IMR-90 (cell line): ENCODE data around the gene SMC6. TPM values are rescaled to one million over a fixed set of nuclear protein-coding genes. Genes with fewer than 3 reads are reported as not detected.

Source experiments
- ATAC-seq: fragments of 200-7000 bp; cut with Tn5 transposase; 2 replicates; pipeline ENCODE4 v1.9.1; 2020; ENCODE audit warnings: low read depth, mild to moderate bottlenecking, moderate library complexity
- BruUV-seq: library from RNA; stranded (reverse); fragments of 400-500 nt; replicated peaks from 2 replicates; lab custom pipeline; 2021; lab: Mats Ljungman, UMichigan
- CTCF ChIA-PET: fragments of 300-600 bp; formaldehyde crosslinking; extraction: SDS; loops from one replicate; lab custom pipeline; 2021; ENCODE audit warnings: antibody characterized with exemption; lab: Yijun Ruan, JAX
- POLR2A ChIA-PET: fragments of 300-600 bp; sonication (Branson Sonifier 250); formaldehyde crosslinking; loops from one replicate; lab custom pipeline; 2022; ENCODE audit warnings: antibody characterized with exemption; ENCODE audit not compliant: unreplicated experiment; lab: Charles Lee
- DNase-seq: peaks from one replicate; pipeline ENCODE4 v3.0.0; 2013
- H2AFZ ChIP-seq: replicated peaks from 2 replicates; pipeline ENCODE3; 2013; ENCODE audit warnings: low read length, mild to moderate bottlenecking; ENCODE audit not compliant: poor library complexity
- H2AK5ac ChIP-seq: 2 replicates; pipeline ENCODE4 v1.6.1; 2013; ENCODE audit warnings: low read depth, low read length, inconsistent platforms
- H2AK9ac ChIP-seq: replicated peaks from 2 replicates; pipeline ENCODE3; 2013; ENCODE audit warnings: mild to moderate bottlenecking, low read depth, low read length, moderate library complexity; ENCODE audit not compliant: poor library complexity
- H2BK120ac ChIP-seq: 2 replicates; pipeline ENCODE4 v1.6.1; 2013; ENCODE audit warnings: low read depth, low read length, inconsistent platforms
- H2BK15ac ChIP-seq: 3 replicates; pipeline ENCODE4 v1.6.1; 2013; ENCODE audit warnings: low read depth, low read length, inconsistent platforms
- H2BK20ac ChIP-seq: 2 replicates; pipeline ENCODE4 v1.6.1; 2013; ENCODE audit warnings: low read depth, mild to moderate bottlenecking, inconsistent platforms, low read length, moderate library complexity
- H2BK5ac ChIP-seq: 2 replicates; pipeline ENCODE4 v1.6.1; 2013; ENCODE audit warnings: mild to moderate bottlenecking, low read depth, low read length, inconsistent platforms; ENCODE audit not compliant: poor library complexity, severe bottlenecking
- H3K14ac ChIP-seq: replicated peaks from 2 replicates; pipeline ENCODE4 v1.6.1; 2013; ENCODE audit warnings: low read depth, low read length, inconsistent platforms
- H3K18ac ChIP-seq: 2 replicates; pipeline ENCODE4 v1.6.1; 2013; ENCODE audit warnings: low read depth, low read length, control low read depth
- H3K23ac ChIP-seq: 2 replicates; pipeline ENCODE4 v1.6.1; 2013; ENCODE audit warnings: low read depth, low read length, inconsistent platforms
- H3K27ac ChIP-seq: 2 replicates; pipeline ENCODE4 v1.5.1; 2013; ENCODE audit warnings: mild to moderate bottlenecking, control low read depth, low read length; ENCODE audit not compliant: insufficient read depth
- H3K27me3 ChIP-seq: 2 replicates; pipeline ENCODE4 v1.6.1; 2013; ENCODE audit warnings: low read length; ENCODE audit not compliant: control insufficient read depth, insufficient read depth
- H3K36me3 ChIP-seq: 2 replicates; pipeline ENCODE4 v1.6.1; 2013; ENCODE audit warnings: low read length, mixed read lengths; ENCODE audit not compliant: control insufficient read depth, insufficient read depth
- H3K4ac ChIP-seq: 2 replicates; pipeline ENCODE4 v1.6.1; 2013; ENCODE audit warnings: low read depth, low read length, inconsistent platforms
- H3K4me1 ChIP-seq: 2 replicates; pipeline ENCODE4 v1.6.1; 2013; ENCODE audit warnings: low read length, mixed read lengths; ENCODE audit not compliant: control insufficient read depth, insufficient read depth
- H3K4me2 ChIP-seq: 2 replicates; pipeline ENCODE4 v1.6.1; 2013; ENCODE audit warnings: low read depth, mild to moderate bottlenecking, control low read depth, low read length, moderate library complexity
- H3K4me3 ChIP-seq: 2 replicates; pipeline ENCODE4 v1.5.1; 2013; ENCODE audit warnings: low read depth, mild to moderate bottlenecking, control low read depth, low read length, moderate library complexity; ENCODE audit not compliant: insufficient read depth
- H3K56ac ChIP-seq: 2 replicates; pipeline ENCODE4 v1.6.1; 2013; ENCODE audit warnings: low read length, inconsistent platforms; ENCODE audit not compliant: insufficient read depth; ENCODE audit errors: extremely low read depth
- H3K79me1 ChIP-seq, 2 experiments: 2 replicates each; pipeline ENCODE4 v1.6.1; 2013; ENCODE audit warnings: low read length in 2 of 2, inconsistent platforms in 1 of 2, low read depth in 1 of 2
- H3K9ac ChIP-seq: 2 replicates; pipeline ENCODE4 v1.6.1; 2013; ENCODE audit warnings: low read depth, low read length, control low read depth
- H3K9me1 ChIP-seq: 2 replicates; pipeline ENCODE4 v1.6.1; 2013; ENCODE audit warnings: low read length, inconsistent platforms; ENCODE audit not compliant: insufficient read depth
- H3K9me3 ChIP-seq: 2 replicates; pipeline ENCODE4 v1.6.1; 2013; ENCODE audit warnings: low read length; ENCODE audit not compliant: control insufficient read depth, insufficient read depth
- H4K20me1 ChIP-seq: 2 replicates; pipeline ENCODE4 v1.6.1; 2013; ENCODE audit warnings: low read length, inconsistent platforms; ENCODE audit not compliant: insufficient read depth
- H4K5ac ChIP-seq: 2 replicates; pipeline ENCODE4 v1.6.1; 2013; ENCODE audit warnings: mild to moderate bottlenecking, low read depth, low read length, control low read depth
- H4K8ac ChIP-seq, 2 experiments: 2 replicates each; pipeline ENCODE4 v1.6.1; 2013; ENCODE audit warnings: low read depth in 2 of 2, low read length in 2 of 2, control low read depth in 1 of 2, inconsistent platforms in 1 of 2
- H4K91ac ChIP-seq: 2 replicates; pipeline ENCODE4 v1.6.1; 2013; ENCODE audit warnings: low read depth, low read length, inconsistent platforms; ENCODE audit not compliant: insufficient read depth
- BHLHE40 ChIP-seq: fragments of 150-350 bp; IDR thresholded peaks from 2 replicates; pipeline ENCODE4 v1.6.1; 2016; ENCODE audit warnings: mild to moderate bottlenecking, low read depth, low read length
- CHD1 ChIP-seq: IDR thresholded peaks from 2 replicates; pipeline ENCODE4 v1.6.1; 2012; ENCODE audit warnings: low read depth, low read length, improper control_type of control experiment
- FOS ChIP-seq: fragments of 150-350 bp; IDR thresholded peaks from 2 replicates; pipeline ENCODE4 v1.6.1; 2016; ENCODE audit warnings: low read depth, low read length
- MAFK ChIP-seq: IDR thresholded peaks from 2 replicates; pipeline ENCODE4 v1.6.1; 2012; ENCODE audit warnings: low read depth, low read length, improper control_type of control experiment
- MAZ ChIP-seq: IDR thresholded peaks from 2 replicates; pipeline ENCODE4 v1.6.1; 2012; ENCODE audit warnings: low read depth, mild to moderate bottlenecking, low read length, improper control_type of control experiment, moderate library complexity, borderline replicate concordance
- MXI1 ChIP-seq: IDR thresholded peaks from 2 replicates; pipeline ENCODE4 v1.6.1; 2012; ENCODE audit warnings: low read depth, mild to moderate bottlenecking, low read length, moderate library complexity, borderline replicate concordance
- NFE2L2 ChIP-seq: fragments of 150-350 bp; IDR thresholded peaks from 2 replicates; pipeline ENCODE4 v1.6.1; 2016; ENCODE audit warnings: low read depth, mild to moderate bottlenecking, low read length
- POLR2A ChIP-seq: IDR thresholded peaks from 2 replicates; pipeline ENCODE4 v1.6.1; 2012; ENCODE audit warnings: mild to moderate bottlenecking, low read depth, low read length
- RAD21 ChIP-seq: IDR thresholded peaks from 2 replicates; pipeline ENCODE4 v1.6.1; 2012; ENCODE audit warnings: low read length, improper control_type of control experiment
- RCOR1 ChIP-seq: IDR thresholded peaks from 2 replicates; pipeline ENCODE4 v1.6.1; 2012; ENCODE audit warnings: mild to moderate bottlenecking, low read length, improper control_type of control experiment; ENCODE audit not compliant: insufficient replicate concordance
- RFX5 ChIP-seq: IDR thresholded peaks from 2 replicates; pipeline ENCODE4 v1.8.0; 2012; ENCODE audit warnings: low read depth, mild to moderate bottlenecking, low read length, moderate library complexity
- SMC3 ChIP-seq: fragments of 150-350 bp; IDR thresholded peaks from 2 replicates; pipeline ENCODE4 v1.6.1; 2016; ENCODE audit warnings: low read depth, mild to moderate bottlenecking, antibody characterized with exemption, low read length, moderate library complexity
- WGBS, 2 experiments: methylation state at CpG; one replicate each; pipeline versions ENCODE4 v1.1.5 to v1.1.7; 2013; ENCODE audit warnings: missing lambda C conversion rate in 2 of 2; ENCODE audit not compliant: insufficient read length in 1 of 2; ENCODE audit errors: extremely low coverage in 2 of 2; 5-methylcytosine and 5-hydroxymethylcytosine counted together
- dilution Hi-C: fragments of 300-500 bp; cut with HindIII; formaldehyde crosslinking; loops from one replicate; pipeline ENCODE4 v1.14.3; 2018; ENCODE audit warnings: low sequenced_read_pairs; ENCODE audit not compliant: unreplicated experiment
- in situ Hi-C: fragments of 300-500 bp; cut with MboI; formaldehyde crosslinking; loops from 3 replicates; pipeline ENCODE4 v1.14.3; 2019; ENCODE audit warnings: low sequenced_read_pairs, inconsistent platforms, mixed read lengths
- intact Hi-C: fragments of 100-400 bp; cut with micrococcal nuclease; formaldehyde crosslinking; loops from 2 replicates; pipeline ENCODE4 v1.10.0; 2022
- polyA plus RNA-seq, 3 experiments: library from polyadenylated mRNA; depleted of rRNA; stranded (reverse); fragments of >200 nt; gene quantifications; 2 replicates each; pipeline ENCODE4 v1.2.3, GENCODE V29; 2012; ENCODE audit warnings: low replicate concordance in 1 of 3
- total RNA-seq: library from RNA; depleted of rRNA; stranded (reverse); fragments of >200 nt; gene quantifications from 2 replicates; pipeline ENCODE4 v1.2.3, GENCODE V29; 2012
- TF ChIP-seq, protein P1 (sequence below): conservative IDR thresholded peaks from 2 replicates; pipeline ENCODE4 v1.5.1; 2012; ENCODE audit warnings: mild to moderate bottlenecking, low read depth, low read length, improper control_type of control experiment
- TF ChIP-seq, protein P2 (sequence below): fragments of 150-350 bp; IDR thresholded peaks from 2 replicates; pipeline ENCODE4 v1.6.1; 2016; ENCODE audit warnings: low read depth, mild to moderate bottlenecking, low read length, moderate library complexity, borderline replicate concordance

Gene SMC6
- total and polyA plus RNA-seq, 2 of the 4 experiments (the other 2 are of a cell fraction) = 6.5 to 10.4 TPM

DNA sequence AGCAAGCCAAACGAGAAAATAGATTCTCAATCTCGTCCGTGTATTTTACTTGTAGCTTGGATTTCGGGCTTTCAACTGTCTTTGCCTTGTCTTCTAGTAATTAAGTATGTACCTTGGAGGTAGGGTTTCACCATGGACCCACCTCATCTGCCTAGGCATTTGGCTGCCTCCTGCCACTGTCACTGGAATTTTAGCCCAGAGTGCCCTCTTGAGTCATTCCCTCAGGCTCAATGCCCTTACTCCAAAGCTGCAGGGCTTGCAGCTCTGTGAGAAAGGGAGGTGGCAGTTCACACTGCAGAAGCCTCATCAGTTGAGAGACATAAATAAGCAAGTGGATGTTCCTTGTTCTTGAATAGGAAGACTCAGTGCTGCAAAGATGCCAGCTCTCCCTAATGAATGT is 123.5 kb downstream of the SMC6 start:
- Histone ChIP-seq H3K27me3 (no peaks in the 10 kb centered on the region), H3K14ac (no peak overlapping the region), H3K9me3 (no peaks in the 10 kb centered on the region), H3K23ac (no peak overlapping the region), H4K5ac (no peak overlapping the region), H2AFZ (no peak overlapping the region), H2BK120ac (no peak overlapping the region), H4K91ac (no peak overlapping the region), H3K56ac (no peak overlapping the region), H3K9ac (no peak overlapping the region), H3K18ac (no peak overlapping the region), H3K9me1 (no peaks in the 10 kb centered on the region), H3K4me3 (no peak overlapping the region), H3K36me3 (no peaks in the 10 kb centered on the region), H2BK20ac (no peak overlapping the region), H4K8ac (no peak overlapping the region), H4K20me1 (no peaks in the 10 kb centered on the region), H2AK9ac (no peak overlapping the region), H3K4ac (no peak overlapping the region), H3K27ac (no peak overlapping the region), H2AK5ac (no peak overlapping the region), H2BK5ac (no peak overlapping the region), H2BK15ac (no peak overlapping the region), H3K4me1 (no peaks in the 10 kb centered on the region), H3K4me2 (no peak overlapping the region), H3K79me1 (no peaks in the 10 kb centered on the region)
- dilution Hi-C loops = no loop called here
- POLR2A ChIA-PET = no interaction called here
- TF ChIP-seq, protein P1, sequence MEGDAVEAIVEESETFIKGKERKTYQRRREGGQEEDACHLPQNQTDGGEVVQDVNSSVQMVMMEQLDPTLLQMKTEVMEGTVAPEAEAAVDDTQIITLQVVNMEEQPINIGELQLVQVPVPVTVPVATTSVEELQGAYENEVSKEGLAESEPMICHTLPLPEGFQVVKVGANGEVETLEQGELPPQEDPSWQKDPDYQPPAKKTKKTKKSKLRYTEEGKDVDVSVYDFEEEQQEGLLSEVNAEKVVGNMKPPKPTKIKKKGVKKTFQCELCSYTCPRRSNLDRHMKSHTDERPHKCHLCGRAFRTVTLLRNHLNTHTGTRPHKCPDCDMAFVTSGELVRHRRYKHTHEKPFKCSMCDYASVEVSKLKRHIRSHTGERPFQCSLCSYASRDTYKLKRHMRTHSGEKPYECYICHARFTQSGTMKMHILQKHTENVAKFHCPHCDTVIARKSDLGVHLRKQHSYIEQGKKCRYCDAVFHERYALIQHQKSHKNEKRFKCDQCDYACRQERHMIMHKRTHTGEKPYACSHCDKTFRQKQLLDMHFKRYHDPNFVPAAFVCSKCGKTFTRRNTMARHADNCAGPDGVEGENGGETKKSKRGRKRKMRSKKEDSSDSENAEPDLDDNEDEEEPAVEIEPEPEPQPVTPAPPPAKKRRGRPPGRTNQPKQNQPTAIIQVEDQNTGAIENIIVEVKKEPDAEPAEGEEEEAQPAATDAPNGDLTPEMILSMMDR = no peak
- TF ChIP-seq MAFK (no peak), MAZ (no peak), BHLHE40 (no peak), MXI1 (no peak), POLR2A (no peak), FOS (no peak), RAD21 (no peak), CHD1 (no peak), NFE2L2 (no peak), SMC3 (no peak), RFX5 (no peak), RCOR1 (no peak)
- TF ChIP-seq, protein P2, sequence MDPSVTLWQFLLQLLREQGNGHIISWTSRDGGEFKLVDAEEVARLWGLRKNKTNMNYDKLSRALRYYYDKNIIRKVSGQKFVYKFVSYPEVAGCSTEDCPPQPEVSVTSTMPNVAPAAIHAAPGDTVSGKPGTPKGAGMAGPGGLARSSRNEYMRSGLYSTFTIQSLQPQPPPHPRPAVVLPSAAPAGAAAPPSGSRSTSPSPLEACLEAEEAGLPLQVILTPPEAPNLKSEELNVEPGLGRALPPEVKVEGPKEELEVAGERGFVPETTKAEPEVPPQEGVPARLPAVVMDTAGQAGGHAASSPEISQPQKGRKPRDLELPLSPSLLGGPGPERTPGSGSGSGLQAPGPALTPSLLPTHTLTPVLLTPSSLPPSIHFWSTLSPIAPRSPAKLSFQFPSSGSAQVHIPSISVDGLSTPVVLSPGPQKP = no peak
- DNase-seq (no peak), ATAC-seq (no peak)
- intact Hi-C loops = no loop called here
- no CpG with 5 or more reads among the region's 4 CpGs for WGBS, 2 experiments
- in situ Hi-C loops = no loop called here
- no TSS peak for BruUV-seq
- CTCF ChIA-PET = interaction anchor here (1.0 kb wide), 1 partner anchor 16 kb away, joined by 3 read pairs; no protein-coding TSS in a partner anchor
